ENCODE results near the gene DNAH1.
A peak's percentile ranks its signal among the peaks of the same experiment; 100 is the strongest.

Gene DNAH1

GRCh38 chr3:52406791-52407510, 90.8 kb downstream of the DNAH1 start:
- no peak for DNase-seq
- in situ Hi-C loops (cut with HindIII; ENCODE audit: low pct_ligation_motif_present, low pct_unique_long_range_greater_than_20kb, low sequenced_read_pairs) = no loop called here

DNA sequence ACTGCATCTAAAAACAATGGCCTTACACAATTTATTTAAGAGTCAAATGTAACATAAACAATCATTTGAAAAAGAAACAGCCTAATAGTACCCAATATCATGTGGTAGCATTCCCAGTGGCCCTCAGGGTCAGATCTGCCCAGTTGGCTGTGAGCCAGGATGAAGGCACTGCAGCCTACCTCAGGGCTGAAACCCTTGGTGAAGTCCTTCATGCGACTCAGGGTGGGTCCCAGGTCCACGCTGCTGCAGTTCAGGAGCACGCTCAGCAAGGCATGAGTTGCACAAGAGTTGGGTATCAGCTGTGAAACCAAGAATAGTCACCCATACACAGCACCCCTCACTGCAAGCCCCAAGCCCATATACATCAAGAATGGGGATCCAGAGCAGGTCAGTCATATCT, 91.7 kb downstream of the DNAH1 start:
- in situ Hi-C loops (cut with HindIII; ENCODE audit: low pct_ligation_motif_present, low pct_unique_long_range_greater_than_20kb, low sequenced_read_pairs) = no loop called here
- no peak for DNase-seq

GRCh38 chr3:52408466-52408865, 92.3 kb downstream of the DNAH1 start:
- no peak for DNase-seq
- in situ Hi-C loops (cut with HindIII; ENCODE audit: low pct_ligation_motif_present, low pct_unique_long_range_greater_than_20kb, low sequenced_read_pairs) = no loop called here

GRCh38 chr3:52415800-52416199, 99.7 kb downstream of the DNAH1 start:
- in situ Hi-C loops (cut with HindIII; ENCODE audit: low pct_ligation_motif_present, low pct_unique_long_range_greater_than_20kb, low sequenced_read_pairs) = no loop called here
- no peak for DNase-seq

DNA sequence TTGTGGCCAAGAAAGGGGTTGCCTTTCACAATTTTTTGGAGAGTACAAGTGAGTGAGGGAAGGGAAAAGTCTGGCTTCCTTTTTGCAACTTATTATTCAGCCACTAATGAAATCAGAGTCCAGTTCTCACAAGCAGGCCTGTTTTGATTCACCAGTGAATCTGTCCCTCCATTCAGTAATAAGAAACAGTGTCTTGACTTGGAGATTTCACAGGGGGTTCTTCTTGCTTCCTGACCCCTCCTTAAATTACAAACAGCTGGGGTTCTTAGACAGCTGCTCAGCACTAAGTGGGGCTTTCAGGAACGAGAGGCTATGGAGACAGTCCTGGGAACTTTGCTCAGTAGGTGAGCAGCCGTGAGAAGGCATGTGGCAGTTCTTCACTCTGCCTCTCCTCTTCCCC, 104.3 kb downstream of the DNAH1 start:
- no peak for DNase-seq

GRCh38 chr3:52422669-52423068, 106.5 kb downstream of the DNAH1 start:
- DNase-seq = no peak
- in situ Hi-C loops (cut with HindIII; ENCODE audit: low pct_ligation_motif_present, low pct_unique_long_range_greater_than_20kb, low sequenced_read_pairs) = no loop called here

More for the DNA sequence above, 104.3 kb downstream of the DNAH1 start:
- in situ Hi-C loops (cut with HindIII; ENCODE audit: low pct_ligation_motif_present, low pct_unique_long_range_greater_than_20kb, low sequenced_read_pairs) = no loop called here

DNA sequence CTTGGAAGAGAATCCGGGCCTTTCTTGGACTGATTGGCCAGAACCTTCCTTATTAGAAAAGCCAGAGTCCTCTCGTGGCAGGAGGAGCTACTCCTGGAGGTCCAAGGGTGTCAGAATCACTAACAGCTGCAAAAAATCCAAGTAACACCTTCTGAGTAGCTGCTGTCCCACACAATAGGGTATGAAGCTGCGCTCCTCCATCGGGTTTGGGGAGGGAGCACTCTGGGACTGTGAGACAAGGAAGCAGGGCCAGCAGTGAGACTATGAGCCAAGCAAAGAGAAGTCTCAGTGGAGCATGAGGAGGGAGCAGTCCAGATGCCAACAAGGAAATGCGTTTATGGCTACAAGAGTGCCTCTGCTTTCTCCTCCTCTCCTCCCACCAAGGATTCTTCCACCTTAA, 107.1 kb downstream of the DNAH1 start:
- in situ Hi-C loops (cut with HindIII; ENCODE audit: low pct_ligation_motif_present, low pct_unique_long_range_greater_than_20kb, low sequenced_read_pairs) = no loop called here
- DNase-seq = no peak

- DNase-seq = peak; percentile 61
- in situ Hi-C loops (cut with HindIII; ENCODE audit: low pct_ligation_motif_present, low pct_unique_long_range_greater_than_20kb, low sequenced_read_pairs) = no loop called here
Observed at GRCh38 chr3:52428151-52429005, 112.3 kb downstream of the DNAH1 start.

DNA sequence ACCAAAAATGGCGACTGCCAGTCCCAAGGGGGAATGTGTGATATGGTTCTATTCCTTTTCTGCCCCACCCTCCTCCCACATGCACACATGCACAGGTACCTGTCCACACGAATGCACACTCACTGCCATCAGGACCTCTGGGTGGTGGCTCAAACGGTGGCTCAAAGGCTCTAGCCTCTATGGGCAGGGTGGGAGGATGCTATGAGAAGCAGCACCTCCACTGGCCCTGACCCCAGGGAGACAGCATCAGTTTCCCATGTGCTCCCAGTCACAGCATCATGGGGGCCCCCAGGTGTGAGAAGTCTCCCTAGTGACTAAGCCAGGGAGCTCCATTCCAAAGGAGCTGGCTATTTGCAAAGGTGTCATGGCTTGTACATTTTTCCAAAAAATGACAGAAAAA, 112.9 kb downstream of the DNAH1 start:
- in situ Hi-C loops (cut with HindIII; ENCODE audit: low pct_ligation_motif_present, low pct_unique_long_range_greater_than_20kb, low sequenced_read_pairs) = no loop called here
- DNase-seq = no peak

- DNase-seq = no peak
- in situ Hi-C loops (cut with HindIII; ENCODE audit: low pct_ligation_motif_present, low pct_unique_long_range_greater_than_20kb, low sequenced_read_pairs) = no loop called here
Observed at GRCh38 chr3:52429779-52430415, 113.8 kb downstream of the DNAH1 start.

- in situ Hi-C loops (cut with HindIII; ENCODE audit: low pct_ligation_motif_present, low pct_unique_long_range_greater_than_20kb, low sequenced_read_pairs) = no loop called here
- DNase-seq = no peak
Observed at GRCh38 chr3:52430416-52430810, 114.3 kb downstream of the DNAH1 start.

DNA sequence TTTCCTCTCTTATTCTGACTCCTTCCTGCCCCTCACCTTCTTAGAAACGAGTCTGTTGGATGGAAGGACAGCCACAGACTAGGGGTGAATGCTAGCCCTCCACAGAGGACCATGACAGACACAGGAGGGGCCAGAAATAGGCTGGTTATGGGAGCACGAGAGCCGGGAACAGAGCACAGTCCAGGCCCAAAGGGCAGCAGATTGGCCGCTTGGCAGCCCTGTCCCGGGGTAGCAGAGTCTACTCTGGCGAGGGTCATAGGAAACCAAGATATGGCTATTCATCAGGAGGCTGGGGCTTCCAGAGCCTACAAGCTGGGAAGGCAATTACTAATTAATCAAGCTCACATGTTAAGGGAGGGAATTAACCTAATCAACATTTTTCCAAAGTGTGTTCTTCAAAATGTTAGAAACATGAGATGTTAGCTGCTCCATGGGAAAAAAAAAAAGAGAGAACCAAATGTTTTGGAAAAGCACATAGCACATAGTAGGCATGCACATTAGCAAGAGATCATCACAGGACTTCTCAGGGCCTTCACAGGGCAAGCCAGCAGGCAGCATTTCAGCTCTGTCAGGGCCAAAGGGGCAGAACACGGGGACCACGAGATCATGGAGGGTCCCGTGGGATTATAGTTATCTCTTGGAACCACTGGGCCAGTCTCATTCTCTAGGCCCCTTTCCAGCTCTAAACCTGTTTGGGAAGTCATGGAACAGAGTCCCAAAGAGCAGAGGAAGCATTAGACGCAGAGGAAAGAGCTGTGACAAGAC, 115.5 kb downstream of the DNAH1 start:
- DNase-seq = no peak
- in situ Hi-C loops (cut with HindIII; ENCODE audit: low pct_ligation_motif_present, low pct_unique_long_range_greater_than_20kb, low sequenced_read_pairs) = no loop called here

- in situ Hi-C loops (cut with HindIII; ENCODE audit: low pct_ligation_motif_present, low pct_unique_long_range_greater_than_20kb, low sequenced_read_pairs) = no loop called here
- DNase-seq = no peak
Observed at GRCh38 chr3:52432225-52432624, 116.1 kb downstream of the DNAH1 start.

DNA sequence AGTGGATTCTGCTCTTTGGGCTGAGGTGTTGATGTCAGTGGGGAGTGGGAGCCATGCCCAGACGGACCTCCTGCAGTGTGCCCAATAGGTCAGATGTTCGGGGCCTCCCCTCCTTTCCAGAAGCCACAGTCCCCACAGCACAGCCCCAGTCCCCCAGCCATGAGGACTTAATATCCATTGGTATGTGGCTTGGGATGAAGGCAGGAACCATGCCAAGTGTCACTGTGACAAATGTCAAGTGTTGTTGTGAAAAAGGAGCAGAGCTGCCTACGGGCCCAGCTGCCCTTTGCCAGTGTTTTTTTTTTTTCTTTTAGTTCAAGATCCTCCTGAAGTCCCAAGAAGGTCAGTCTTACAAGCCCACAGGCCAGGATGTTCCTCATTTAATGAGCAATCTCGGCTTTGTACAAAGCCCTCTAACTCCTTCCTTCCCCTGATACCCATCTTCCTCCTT, 116.6 kb downstream of the DNAH1 start:
- DNase-seq = no peak
- in situ Hi-C loops (cut with HindIII; ENCODE audit: low pct_ligation_motif_present, low pct_unique_long_range_greater_than_20kb, low sequenced_read_pairs) = no loop called here

DNA sequence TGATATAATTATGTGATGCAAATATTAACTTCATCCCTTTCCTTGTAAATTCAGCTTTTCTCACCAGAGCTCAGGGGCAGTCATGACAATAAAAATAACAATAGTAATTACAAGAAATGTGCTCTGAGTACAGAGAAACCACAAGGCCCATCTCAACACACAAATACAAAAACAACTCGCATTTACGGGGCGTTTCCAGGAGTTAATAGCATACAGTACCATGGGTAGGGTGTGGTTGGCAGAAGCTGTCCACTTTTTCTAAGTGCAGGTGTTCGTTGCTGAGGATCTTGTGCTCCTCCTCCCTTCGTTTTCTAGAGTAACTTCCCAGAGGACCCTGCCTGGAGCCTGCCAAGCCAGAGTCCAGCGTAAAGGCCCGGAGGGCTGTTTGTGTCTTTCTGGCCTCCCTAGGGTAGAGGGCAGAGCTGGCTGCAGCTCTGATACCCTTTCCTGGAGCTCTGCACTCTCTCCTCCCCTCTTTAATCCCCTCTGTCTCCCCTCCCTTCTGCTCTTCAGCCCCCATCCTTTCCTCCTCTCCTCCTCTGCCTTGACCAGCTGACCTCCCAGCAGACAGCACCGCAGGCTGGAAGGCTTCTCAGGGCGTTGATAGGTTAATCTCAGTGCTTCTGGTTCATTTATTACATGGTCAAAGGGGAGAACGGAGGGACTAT, 117.3 kb downstream of the DNAH1 start:
- in situ Hi-C loops (cut with HindIII; ENCODE audit: low pct_ligation_motif_present, low pct_unique_long_range_greater_than_20kb, low sequenced_read_pairs) = no loop called here
- no peak for DNase-seq

DNA sequence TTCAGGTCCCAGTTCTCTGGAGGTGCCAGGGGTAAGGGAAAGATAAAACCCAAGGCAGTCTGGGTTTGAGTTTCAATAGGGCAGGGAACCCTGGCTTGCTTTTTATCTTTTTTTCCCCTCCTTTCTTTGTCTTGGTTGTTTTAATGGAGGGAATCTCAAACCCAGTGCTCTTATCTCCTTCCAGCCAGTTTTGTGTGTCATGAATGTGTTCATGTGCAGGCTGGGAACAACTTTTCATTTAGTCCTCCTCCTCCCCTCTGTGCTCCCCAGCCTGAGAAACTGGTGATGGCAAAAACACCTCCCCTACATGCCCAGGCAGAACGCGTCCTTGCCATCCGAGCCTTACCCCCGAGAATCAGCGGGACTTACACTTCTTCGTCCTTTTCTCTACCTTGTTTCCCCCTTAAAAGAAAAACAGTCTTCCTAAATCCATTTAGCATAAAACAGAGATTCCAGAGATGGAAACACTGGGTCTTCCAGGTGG, 117.9 kb downstream of the DNAH1 start:
- DNase-seq = no peak
- in situ Hi-C loops (cut with HindIII; ENCODE audit: low pct_ligation_motif_present, low pct_unique_long_range_greater_than_20kb, low sequenced_read_pairs) = no loop called here

DNA sequence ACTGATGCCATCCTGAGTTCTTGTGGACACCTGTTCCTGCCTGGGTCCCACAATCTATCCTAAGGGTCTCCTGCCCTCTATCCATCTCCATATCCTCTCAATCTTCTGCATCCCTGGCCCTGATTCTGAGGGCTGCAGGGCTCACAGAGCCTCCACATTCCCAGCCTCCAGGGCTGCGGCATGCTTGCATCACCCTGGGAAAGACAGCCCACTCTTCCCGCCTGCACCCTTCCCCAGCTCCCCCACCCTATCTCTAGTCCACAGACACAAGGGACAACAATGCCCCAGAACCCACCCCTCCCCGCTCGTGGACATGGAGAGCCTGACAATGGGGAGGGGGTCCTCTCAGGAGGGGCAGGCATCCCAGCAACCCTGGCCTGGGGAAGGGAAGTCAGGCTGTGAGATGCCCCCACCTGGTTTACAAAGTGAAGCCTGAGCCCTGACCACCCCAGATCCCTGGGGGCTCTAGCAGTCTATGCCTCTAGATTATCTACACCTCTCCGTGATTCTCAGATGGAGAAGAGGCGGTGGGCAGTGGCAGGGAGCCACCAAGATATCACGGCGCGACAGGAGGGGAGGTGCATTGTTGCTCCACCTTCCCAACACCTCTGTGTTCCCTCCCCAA, 118.5 kb downstream of the DNAH1 start:
- in situ Hi-C loops (cut with HindIII; ENCODE audit: low pct_ligation_motif_present, low pct_unique_long_range_greater_than_20kb, low sequenced_read_pairs) = no loop called here
- DNase-seq = no peak
